Endodermal cell (in vitro differentiated cells): ENCODE data around the gene INF2. TPM values are rescaled to one million over a fixed set of nuclear protein-coding genes. Genes with fewer than 3 reads are reported as not detected.

ENCODE experiments used
- DNase-seq: peaks from one replicate; pipeline ENCODE4 v3.0.0-alpha.2; 2017
- H3K27ac ChIP-seq: 2 replicates; pipeline ENCODE4 v1.5.1; 2013; ENCODE audit warnings: mild to moderate bottlenecking, low read depth, low read length, moderate library complexity
- H3K27me3 ChIP-seq: 2 replicates; pipeline ENCODE4 v1.6.1; 2013; ENCODE audit warnings: mild to moderate bottlenecking, low read length, moderate library complexity; ENCODE audit not compliant: insufficient read depth, control insufficient read depth, poor library complexity, severe bottlenecking
- H3K36me3 ChIP-seq: 2 replicates; pipeline ENCODE4 v1.7.0; 2013; ENCODE audit warnings: mild to moderate bottlenecking, low read length, moderate library complexity; ENCODE audit not compliant: control insufficient read depth, insufficient read depth
- H3K4me1 ChIP-seq: one replicate; pipeline ENCODE4 v1.7.0; 2013; ENCODE audit warnings: low read length; ENCODE audit not compliant: control insufficient read depth, insufficient read depth
- H3K4me3 ChIP-seq: 2 replicates; pipeline ENCODE4 v1.5.1; 2013; ENCODE audit warnings: mild to moderate bottlenecking, low read length, moderate library complexity
- H3K9ac ChIP-seq: 2 replicates; pipeline ENCODE4 v1.6.1; 2013; ENCODE audit warnings: mild to moderate bottlenecking, low read length, moderate library complexity; ENCODE audit not compliant: poor library complexity, severe bottlenecking; ENCODE audit errors: extremely low read depth
- H3K9me3 ChIP-seq: 2 replicates; pipeline ENCODE4 v1.6.1; 2013; ENCODE audit warnings: mild to moderate bottlenecking, low read length, moderate library complexity; ENCODE audit not compliant: control insufficient read depth
- H3K27ac Mint-ChIP-seq: 2 replicates; pipeline ENCODE4 v1.8.0; 2020; ENCODE audit warnings: mixed read lengths
- H3K27me3 Mint-ChIP-seq: 2 replicates; pipeline ENCODE4 v1.8.0; 2021; ENCODE audit warnings: mild to moderate bottlenecking, mixed read lengths; ENCODE audit not compliant: insufficient read depth
- H3K36me3 Mint-ChIP-seq: 2 replicates; pipeline ENCODE4 v1.8.0; 2020; ENCODE audit warnings: low read depth, mixed read lengths
- H3K4me1 Mint-ChIP-seq: 2 replicates; pipeline ENCODE4 v1.8.0; 2020; ENCODE audit warnings: mixed read lengths
- H3K4me3 Mint-ChIP-seq: 2 replicates; pipeline ENCODE4 v1.8.0; 2020; ENCODE audit warnings: mild to moderate bottlenecking, moderate library complexity, mixed read lengths
- H3K9me3 Mint-ChIP-seq: 2 replicates; pipeline ENCODE4 v1.8.0; 2020; ENCODE audit warnings: mild to moderate bottlenecking, mixed read lengths
- CTCF ChIP-seq: fragments of 200-600 bp; sonication (generic); conservative IDR thresholded peaks from 2 replicates; pipeline ENCODE4 v1.5.0; 2021; ENCODE audit warnings: antibody characterized with exemption, mild to moderate bottlenecking
- WGBS, 2 experiments: methylation state at CpG; one replicate each; pipeline versions ENCODE4 v1.1.5 to v1.1.7; 2013; ENCODE audit warnings: missing lambda C conversion rate in 2 of 2, mixed read lengths in 1 of 2; ENCODE audit not compliant: insufficient coverage in 1 of 2, insufficient read length in 1 of 2; 5-methylcytosine and 5-hydroxymethylcytosine counted together
- total RNA-seq, 2 donors: library from RNA; stranded (reverse); fragmentation: NEBNext Ultra II Directional in 1 of 2; extraction: Animal tissue kit (Norgen Biotek cat#: 25700) in 1 of 2; gene quantifications; 2 replicates in 1 of 2; 3 replicates in 1 of 2; pipeline ENCODE4 v1.2.1, GENCODE V29; 2021

The INF2 gene
- total RNA-seq, 2 donors from 2014 or later = 99.7 to 114 TPM

DNA sequence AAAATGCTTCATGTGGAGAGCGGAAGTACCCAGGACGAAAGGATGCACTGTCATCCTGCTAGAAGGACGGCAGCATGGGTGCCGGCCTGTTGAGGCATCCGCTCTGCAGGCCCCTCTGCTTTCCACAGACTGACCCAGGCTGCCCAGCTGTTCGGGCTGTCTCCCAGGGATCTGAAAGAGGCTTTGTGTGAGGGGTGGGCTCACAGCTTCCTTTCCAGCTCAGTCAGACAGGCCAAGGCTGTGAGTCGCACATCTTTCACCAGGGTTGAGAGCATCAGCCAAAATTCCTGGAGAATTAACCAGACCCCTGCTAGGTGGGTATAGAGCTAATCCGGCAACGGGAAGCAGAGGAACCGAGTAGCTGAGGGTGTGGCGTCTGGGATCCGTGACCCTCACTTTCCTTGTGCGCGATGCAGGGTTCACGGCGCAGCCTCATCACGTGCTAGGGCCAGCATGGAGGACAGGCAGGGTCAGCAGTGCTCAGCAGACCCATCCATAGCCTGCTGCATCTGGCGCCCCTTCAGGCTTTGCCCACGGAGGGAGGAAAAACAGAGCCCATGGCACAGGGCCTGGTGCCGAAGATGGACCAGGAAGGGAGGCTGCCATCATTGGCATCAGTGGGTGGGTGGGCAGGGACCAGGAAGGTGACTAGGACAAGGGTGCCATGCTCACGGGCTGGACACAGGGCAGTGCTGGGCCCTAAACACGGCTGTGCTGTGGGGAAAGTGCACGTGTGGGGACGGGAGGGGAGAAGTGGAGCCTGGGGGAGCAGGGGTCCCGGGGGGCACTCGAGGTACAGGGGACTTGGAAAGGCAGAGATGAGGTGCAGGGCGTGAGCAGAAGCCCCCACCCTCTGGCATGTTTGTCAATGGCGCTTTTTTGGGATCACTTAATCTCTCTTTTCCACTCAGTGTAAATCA, 54.3 kb downstream of the INF2 start:
- Histone ChIP-seq H3K4me1 (no peaks in the 10 kb centered on the region), H3K9ac (no peak overlapping the region), H3K36me3 (no peaks in the 10 kb centered on the region), H3K9me3 (no peaks in the 10 kb centered on the region), H3K27ac (no peak overlapping the region), H3K4me3 (no peak overlapping the region), H3K27me3 (no peaks in the 10 kb centered on the region)
- Mint-ChIP-seq H3K36me3 (peaks cover 10% of the 10 kb centered on the region), H3K4me3 (no peak overlapping the region), H3K4me1 (no peaks in the 10 kb centered on the region), H3K9me3 (no peaks in the 10 kb centered on the region), H3K27me3 (no peaks in the 10 kb centered on the region), H3K27ac (no peak overlapping the region)
- 87% methylated on average over 24 to 28 of the region's 28 CpGs for WGBS, 2 experiments
- TF ChIP-seq CTCF = no peak
- DNase-seq = no peak

- H3K4me1 ChIP-seq = no peaks in the 10 kb centered on the region
- H3K27ac ChIP-seq = peak overlapping the region; percentile 36
- Mint-ChIP-seq H3K4me1 (no peaks in the 10 kb centered on the region), H3K4me3 (no peak overlapping the region), H3K36me3 (peaks cover 12% of the 10 kb centered on the region), H3K27ac (no peak overlapping the region), H3K27me3 (no peaks in the 10 kb centered on the region), H3K9me3 (peaks cover 2% of the 10 kb centered on the region)
- H3K27me3 ChIP-seq = no peaks in the 10 kb centered on the region
- no peak overlapping the region for H3K9ac ChIP-seq
- 92 to 93% methylated on average over 10 of the region's 10 CpGs for WGBS, 2 experiments
- TF ChIP-seq CTCF = no peak
- no peak for DNase-seq
- peaks cover under 1% of the 10 kb centered on the region for H3K9me3 ChIP-seq
- no peaks in the 10 kb centered on the region for H3K36me3 ChIP-seq
- H3K4me3 ChIP-seq = no peak overlapping the region
Observed at GRCh38 chr14:104744484-104744883, 55.1 kb downstream of the INF2 start.

GRCh38 chr14:104745431-104745830, 56.0 kb downstream of the INF2 start:
- H3K4me3 Mint-ChIP-seq = no peak overlapping the region
- peaks cover 3% of the 10 kb centered on the region for H3K27me3 Mint-ChIP-seq
- Histone ChIP-seq H3K4me1 (no peaks in the 10 kb centered on the region), H3K9me3 (peaks cover 7% of the 10 kb centered on the region), H3K27me3 (no peaks in the 10 kb centered on the region), H3K36me3 (no peaks in the 10 kb centered on the region), H3K4me3 (no peak overlapping the region), H3K9ac (no peak overlapping the region), H3K27ac (no peak overlapping the region)
- peaks cover 11% of the 10 kb centered on the region for H3K9me3 Mint-ChIP-seq
- no peaks in the 10 kb centered on the region for H3K4me1 Mint-ChIP-seq
- DNase-seq = no peak
- no peak overlapping the region for H3K27ac Mint-ChIP-seq
- peaks cover 7% of the 10 kb centered on the region for H3K36me3 Mint-ChIP-seq
- no peak for TF ChIP-seq CTCF
- WGBS, 2 experiments = 92 to 94% methylated on average over 7 to 9 of the region's 9 CpGs
